ENCODE results near the gene CAMK1D.

The CAMK1D gene

GRCh38 chr10:12657489-12657888 lies 308.1 kb downstream of the CAMK1D start:
- ChIA-PET CTCF (interaction anchor here (0.8 to 3.9 kb wide), 13 partner anchors 12 to 443 kb away, joined by 3 to 34 read pairs (median 5); no protein-coding TSS in a partner anchor), POLR2A (interaction anchor here (0.6 kb wide), 1 partner anchor 88 kb away, joined by 5 read pairs; no protein-coding TSS in a partner anchor)
- Histone ChIP-seq H3K4me3 (ENCODE audit: low read depth, low read length) (no peak overlapping the region), H3K9me3 (ENCODE audit: control insufficient read depth, insufficient read depth, low read depth, low read length) (no peaks in the 10 kb centered on the region), H3K4me1 (ENCODE audit: control insufficient read depth, insufficient read depth, low read length) (no peaks in the 10 kb centered on the region), H3K27ac (ENCODE audit: extremely low read depth, low read depth, low read length) (no peak overlapping the region), H3K36me3 (ENCODE audit: control insufficient read depth in 2 of 2, insufficient read depth in 1 of 2, low read length in 2 of 2) (no peaks in the 10 kb centered on the region)
- TF ChIP-seq ZNF366 (tag by site-specific recombination; conservative IDR thresholded peaks at IDR 0.05) (no peak), ZBTB8A (tag by site-specific recombination; IDR thresholded peaks at IDR 0.05) (no peak), ZBTB1 (tag by site-specific recombination; IDR thresholded peaks at IDR 0.05) (no peak), YY1 (tag by site-specific recombination; IDR thresholded peaks at IDR 0.05) (no peak), ZNF707 (tag by site-specific recombination; IDR thresholded peaks at IDR 0.05) (no peak), ZNF214 (tag by site-specific recombination; IDR thresholded peaks at IDR 0.05; ENCODE audit: borderline replicate concordance) (no peak), ZNF350 (tag by site-specific recombination; IDR thresholded peaks at IDR 0.05) (no peak), SCRT1 (tag by site-specific recombination; IDR thresholded peaks at IDR 0.05; ENCODE audit: borderline replicate concordance) (no peak)
- TF ChIP-seq, protein P1, sequence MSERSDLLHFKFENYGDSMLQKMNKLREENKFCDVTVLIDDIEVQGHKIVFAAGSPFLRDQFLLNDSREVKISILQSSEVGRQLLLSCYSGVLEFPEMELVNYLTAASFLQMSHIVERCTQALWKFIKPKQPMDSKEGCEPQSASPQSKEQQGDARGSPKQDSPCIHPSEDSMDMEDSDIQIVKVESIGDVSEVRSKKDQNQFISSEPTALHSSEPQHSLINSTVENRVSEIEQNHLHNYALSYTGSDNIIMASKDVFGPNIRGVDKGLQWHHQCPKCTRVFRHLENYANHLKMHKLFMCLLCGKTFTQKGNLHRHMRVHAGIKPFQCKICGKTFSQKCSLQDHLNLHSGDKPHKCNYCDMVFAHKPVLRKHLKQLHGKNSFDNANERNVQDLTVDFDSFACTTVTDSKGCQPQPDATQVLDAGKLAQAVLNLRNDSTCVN (tag by site-specific recombination; optimal IDR thresholded peaks at IDR 0.05), result no peak

DNA sequence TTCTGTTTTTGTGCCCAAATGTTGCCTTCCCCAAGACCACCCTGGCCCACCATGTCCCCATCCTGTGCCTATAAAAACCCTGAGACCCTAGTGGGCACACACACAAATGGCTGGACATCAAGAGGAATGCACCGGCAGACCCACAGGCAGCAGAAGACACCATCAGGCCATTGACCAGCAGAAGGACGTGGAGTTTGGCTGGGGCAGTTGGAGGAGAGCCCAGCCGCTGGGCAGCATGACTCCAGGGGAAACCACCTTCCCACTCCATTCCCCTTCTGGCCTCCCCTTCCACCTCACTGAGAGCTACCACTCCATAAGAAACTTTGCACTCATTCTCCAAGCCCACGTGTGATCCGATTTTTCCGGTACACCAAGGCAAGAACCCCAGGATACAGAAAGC lies 309.2 kb downstream of the CAMK1D start:
- no peak for TF ChIP-seq ZNF596 (tag by site-specific recombination; IDR thresholded peaks at IDR 0.05)
- no peak for TF ChIP-seq ZNF416 (tag by site-specific recombination; IDR thresholded peaks at IDR 0.05)
- TF ChIP-seq, protein P2, sequence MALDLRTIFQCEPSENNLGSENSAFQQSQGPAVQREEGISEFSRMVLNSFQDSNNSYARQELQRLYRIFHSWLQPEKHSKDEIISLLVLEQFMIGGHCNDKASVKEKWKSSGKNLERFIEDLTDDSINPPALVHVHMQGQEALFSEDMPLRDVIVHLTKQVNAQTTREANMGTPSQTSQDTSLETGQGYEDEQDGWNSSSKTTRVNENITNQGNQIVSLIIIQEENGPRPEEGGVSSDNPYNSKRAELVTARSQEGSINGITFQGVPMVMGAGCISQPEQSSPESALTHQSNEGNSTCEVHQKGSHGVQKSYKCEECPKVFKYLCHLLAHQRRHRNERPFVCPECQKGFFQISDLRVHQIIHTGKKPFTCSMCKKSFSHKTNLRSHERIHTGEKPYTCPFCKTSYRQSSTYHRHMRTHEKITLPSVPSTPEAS (tag by site-specific recombination; IDR thresholded peaks at IDR 0.05), result no peak
- no peak for TF ChIP-seq KLF1 (tag by site-specific recombination; IDR thresholded peaks at IDR 0.05)
- TF ChIP-seq ZNF600 (tag by site-specific recombination; IDR thresholded peaks at IDR 0.05), result no peak
- TF ChIP-seq ZNF133 (tag by site-specific recombination; IDR thresholded peaks at IDR 0.05), result no peak
- TF ChIP-seq ZFP3 (tag by site-specific recombination; IDR thresholded peaks at IDR 0.05; ENCODE audit: low read depth), result no peak
- no peak for TF ChIP-seq ZNF664 (tag by site-specific recombination; IDR thresholded peaks at IDR 0.05)
- no peak for TF ChIP-seq TRIM28 (IDR thresholded peaks at IDR 0.05; ENCODE audit: borderline replicate concordance, low read length)
- TF ChIP-seq, protein P3, sequence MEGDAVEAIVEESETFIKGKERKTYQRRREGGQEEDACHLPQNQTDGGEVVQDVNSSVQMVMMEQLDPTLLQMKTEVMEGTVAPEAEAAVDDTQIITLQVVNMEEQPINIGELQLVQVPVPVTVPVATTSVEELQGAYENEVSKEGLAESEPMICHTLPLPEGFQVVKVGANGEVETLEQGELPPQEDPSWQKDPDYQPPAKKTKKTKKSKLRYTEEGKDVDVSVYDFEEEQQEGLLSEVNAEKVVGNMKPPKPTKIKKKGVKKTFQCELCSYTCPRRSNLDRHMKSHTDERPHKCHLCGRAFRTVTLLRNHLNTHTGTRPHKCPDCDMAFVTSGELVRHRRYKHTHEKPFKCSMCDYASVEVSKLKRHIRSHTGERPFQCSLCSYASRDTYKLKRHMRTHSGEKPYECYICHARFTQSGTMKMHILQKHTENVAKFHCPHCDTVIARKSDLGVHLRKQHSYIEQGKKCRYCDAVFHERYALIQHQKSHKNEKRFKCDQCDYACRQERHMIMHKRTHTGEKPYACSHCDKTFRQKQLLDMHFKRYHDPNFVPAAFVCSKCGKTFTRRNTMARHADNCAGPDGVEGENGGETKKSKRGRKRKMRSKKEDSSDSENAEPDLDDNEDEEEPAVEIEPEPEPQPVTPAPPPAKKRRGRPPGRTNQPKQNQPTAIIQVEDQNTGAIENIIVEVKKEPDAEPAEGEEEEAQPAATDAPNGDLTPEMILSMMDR (tag by site-specific recombination; IDR thresholded peaks at IDR 0.05), result no peak
- no peak for TF ChIP-seq ZNF830 (tag by site-specific recombination; IDR thresholded peaks at IDR 0.05; ENCODE audit: low read depth)
- TF ChIP-seq ZNF157 (tag by site-specific recombination; IDR thresholded peaks at IDR 0.05), result no peak
- TF ChIP-seq, protein P1 (tag by site-specific recombination; optimal IDR thresholded peaks at IDR 0.05), result no peak
- Histone ChIP-seq H3K9me3 (ENCODE audit: control insufficient read depth, insufficient read depth, low read depth, low read length) (no peaks in the 10 kb centered on the region), H3K4me1 (ENCODE audit: control insufficient read depth, insufficient read depth, low read length) (no peaks in the 10 kb centered on the region), H3K4me3 (ENCODE audit: low read depth, low read length) (no peak overlapping the region), H3K36me3 (ENCODE audit: control insufficient read depth in 2 of 2, insufficient read depth in 1 of 2, low read length in 2 of 2) (no peaks in the 10 kb centered on the region), H3K27ac (ENCODE audit: extremely low read depth, low read depth, low read length) (no peak overlapping the region)
- CTCF ChIA-PET, result interaction anchor here (0.6 kb wide), 1 partner anchor 12 kb away, joined by 3 read pairs; no protein-coding TSS in a partner anchor
- POLR2A ChIA-PET, result no interaction called here

All from HEK293 (cell line).